Upper lobe of left lung (tissue), 6 donors: ENCODE measurements around the gene SGMS1. TPM values are rescaled to one million over a fixed set of nuclear protein-coding genes. Genes with fewer than 3 reads are reported as not detected.

Experiments
- ATAC-seq, 2 donors: fragments of 200-7000 bp; cut with Tn5 transposase; one replicate each; pipeline ENCODE4 v1.9.1; 2022; ENCODE audit warnings: mild to moderate bottlenecking in 2 of 2, moderate library complexity in 2 of 2; ENCODE audit not compliant: low FRiP score in 2 of 2
- DNase-seq, 2 donors: peaks; one replicate each; pipeline ENCODE4 v3.0.0-alpha.2; 2019 to 2020
- H3K27ac ChIP-seq, 4 donors: fragments of 200-600 bp; sonication (generic); one replicate each; pipeline ENCODE4 v1.5.1; 2016 to 2019
- H3K27me3 ChIP-seq, 4 donors: fragments of 200-600 bp; sonication (generic); one replicate each; pipeline ENCODE4 v1.5.1; 2017 to 2019
- H3K36me3 ChIP-seq, 4 donors: fragments of 200-600 bp; sonication (generic); one replicate each; pipeline ENCODE4 v1.5.1; 2016 to 2019
- H3K4me1 ChIP-seq, 4 donors: fragments of 200-600 bp; sonication (generic); one replicate each; pipeline ENCODE4 v1.5.1; 2018 to 2019
- H3K4me3 ChIP-seq, 4 donors: fragments of 200-600 bp; sonication (generic); one replicate each; pipeline ENCODE4 v1.5.1; 2017 to 2019; ENCODE audit warnings: mild to moderate bottlenecking in 2 of 4, moderate library complexity in 1 of 4
- H3K9me3 ChIP-seq, 4 donors: fragments of 200-600 bp; sonication (generic); one replicate each; pipeline ENCODE4 v1.5.1; 2018 to 2019
- EP300 ChIP-seq, 4 donors: sonication (generic); formaldehyde crosslinking; IDR thresholded peaks; one replicate each; pipeline ENCODE4 v1.5.1; 2017; ENCODE audit warnings: antibody characterized with exemption in 4 of 4, control low read depth in 2 of 4
- POLR2A ChIP-seq, 4 donors: fragments of 450-650 bp; IDR thresholded peaks; one replicate each; pipeline ENCODE4 v1.5.1; 2016 to 2017; ENCODE audit warnings: antibody characterized with exemption in 4 of 4, mild to moderate bottlenecking in 2 of 4
- POLR2AphosphoS5 ChIP-seq, 2 donors: sonication (generic); formaldehyde crosslinking; IDR thresholded peaks; one replicate each; pipeline ENCODE4 v1.5.1; 2017; ENCODE audit warnings: antibody characterized with exemption in 2 of 2
- WGBS, 2 donors: methylation state at CpG; one replicate each; pipeline ENCODE4 v1.1.5; 2017 to 2018; 5-methylcytosine and 5-hydroxymethylcytosine counted together
- total RNA-seq, 6 donors: library from RNA; depleted of rRNA in 4 of 6; stranded (reverse); fragments of >200 nt in 4 of 6; gene quantifications; one replicate each; pipeline versions ENCODE4 v1.1.0 to v1.2.1, GENCODE V29; 2016 to 2021
- TF ChIP-seq, protein P1 (sequence below), 6 experiments: fragments of 450-650 bp in 4 of 6; fragments of 200-600 bp in 2 of 6; sonication (generic) in 2 of 6; IDR thresholded peaks; one replicate each; pipeline ENCODE4 v1.5.1; 2016 to 2019; ENCODE audit warnings: antibody characterized with exemption in 6 of 6
- donor health status: DM: no; HTN: no; CAD: no; lungs with moderate emphysema.
- donor health status: DM: no; HTN: yes; CAD: no; lungs with severe emphysema.

SGMS1 gene
- total RNA-seq, 6 donors from 2014 or later = 66.7 to 230 (median 173) TPM

DNA sequence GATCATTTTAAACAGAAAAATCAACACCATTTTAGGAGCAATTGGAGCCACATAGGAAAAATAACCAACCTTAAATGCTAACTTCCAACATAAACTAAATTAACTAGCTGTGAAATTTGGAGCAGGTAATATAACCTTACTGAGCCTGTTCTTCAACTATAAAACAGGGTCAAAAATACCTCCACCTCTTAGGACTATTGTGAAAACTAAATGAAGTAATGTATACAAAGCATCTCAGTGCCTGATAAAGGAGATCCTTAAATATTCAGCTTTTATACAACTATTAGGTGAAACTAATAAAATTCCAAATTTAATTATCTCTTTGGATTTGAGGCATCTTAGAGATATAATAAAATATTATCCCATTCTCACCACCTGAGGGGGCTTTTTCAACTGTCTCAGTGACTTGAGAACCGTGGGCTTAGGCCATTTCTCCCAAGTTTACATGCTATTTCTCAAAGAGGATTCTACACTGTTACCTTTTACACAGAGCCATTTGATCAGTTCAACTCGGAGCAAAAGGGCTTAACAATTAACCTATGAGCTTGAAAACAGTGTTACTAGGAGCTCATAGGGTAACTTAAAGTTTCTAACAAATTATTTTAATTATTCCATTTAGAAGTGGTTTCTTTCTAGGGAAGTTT is 207.5 kb downstream of the SGMS1 start:
- ATAC-seq (no peak), DNase-seq (no peak)
- Histone ChIP-seq H3K4me3 (peak overlapping the region in 3 of 4 donors; percentile 65 to 80 (median 73)), H3K27ac (peak overlapping the region in 3 of 4 donors; percentile 17 to 49 (median 45)), H3K36me3 (no peaks in the 10 kb centered on the region), H3K27me3 (no peaks in the 10 kb centered on the region), H3K9me3 (no peaks in the 10 kb centered on the region), H3K4me1 (peaks cover 25 to 64% (median 30%) of the 10 kb centered on the region in 4 donors)
- 49 to 67% methylated on average over 2 of the region's 2 CpGs for WGBS, 2 donors
- TF ChIP-seq, protein P1, sequence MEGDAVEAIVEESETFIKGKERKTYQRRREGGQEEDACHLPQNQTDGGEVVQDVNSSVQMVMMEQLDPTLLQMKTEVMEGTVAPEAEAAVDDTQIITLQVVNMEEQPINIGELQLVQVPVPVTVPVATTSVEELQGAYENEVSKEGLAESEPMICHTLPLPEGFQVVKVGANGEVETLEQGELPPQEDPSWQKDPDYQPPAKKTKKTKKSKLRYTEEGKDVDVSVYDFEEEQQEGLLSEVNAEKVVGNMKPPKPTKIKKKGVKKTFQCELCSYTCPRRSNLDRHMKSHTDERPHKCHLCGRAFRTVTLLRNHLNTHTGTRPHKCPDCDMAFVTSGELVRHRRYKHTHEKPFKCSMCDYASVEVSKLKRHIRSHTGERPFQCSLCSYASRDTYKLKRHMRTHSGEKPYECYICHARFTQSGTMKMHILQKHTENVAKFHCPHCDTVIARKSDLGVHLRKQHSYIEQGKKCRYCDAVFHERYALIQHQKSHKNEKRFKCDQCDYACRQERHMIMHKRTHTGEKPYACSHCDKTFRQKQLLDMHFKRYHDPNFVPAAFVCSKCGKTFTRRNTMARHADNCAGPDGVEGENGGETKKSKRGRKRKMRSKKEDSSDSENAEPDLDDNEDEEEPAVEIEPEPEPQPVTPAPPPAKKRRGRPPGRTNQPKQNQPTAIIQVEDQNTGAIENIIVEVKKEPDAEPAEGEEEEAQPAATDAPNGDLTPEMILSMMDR (IDR thresholded peaks at IDR 0.05) = no peak
- TF ChIP-seq POLR2AphosphoS5 (IDR thresholded peaks at IDR 0.05) = no peak
- no peak for TF ChIP-seq POLR2A (IDR thresholded peaks at IDR 0.05)
- no peak for TF ChIP-seq EP300 (IDR thresholded peaks at IDR 0.05)

DNA sequence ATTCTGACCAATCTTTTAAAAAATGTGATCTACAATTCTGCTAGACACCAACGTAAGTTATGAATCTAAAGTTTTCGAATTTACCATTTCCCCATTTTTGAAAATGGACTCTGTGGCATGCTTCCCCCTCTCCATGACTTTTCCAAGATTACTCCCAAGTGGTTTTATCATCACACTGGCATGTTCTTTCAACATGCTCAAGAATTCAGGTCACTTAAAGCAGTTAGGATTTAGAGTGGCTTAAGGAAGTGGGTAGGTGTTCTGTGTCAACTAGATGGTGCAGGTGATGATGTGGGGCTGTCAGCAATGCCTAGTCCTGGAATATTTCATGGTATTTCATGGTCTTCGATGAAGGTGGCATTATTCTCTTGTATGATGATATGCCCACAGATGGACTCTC is 208.5 kb downstream of the SGMS1 start:
- no peaks in the 10 kb centered on the region for H3K27me3 ChIP-seq
- DNase-seq = no peak
- peak in 1 of 4 donors; percentile 51 for TF ChIP-seq EP300 (IDR thresholded peaks at IDR 0.05)
- TF ChIP-seq POLR2A (IDR thresholded peaks at IDR 0.05) = no peak
- H3K4me3 ChIP-seq = peak overlapping the region in 1 of 4 donors; percentile 65
- H3K9me3 ChIP-seq = no peaks in the 10 kb centered on the region
- H3K36me3 ChIP-seq = no peaks in the 10 kb centered on the region
- WGBS, 2 donors = 73 to 80% methylated on average over 3 of the region's 3 CpGs
- peak in 1 of 2 donors; percentile 9 for ATAC-seq
- peak overlapping the region in 1 of 4 donors; percentile 45 for H3K27ac ChIP-seq
- peaks cover 26 to 67% (median 31%) of the 10 kb centered on the region in 4 donors for H3K4me1 ChIP-seq

DNA sequence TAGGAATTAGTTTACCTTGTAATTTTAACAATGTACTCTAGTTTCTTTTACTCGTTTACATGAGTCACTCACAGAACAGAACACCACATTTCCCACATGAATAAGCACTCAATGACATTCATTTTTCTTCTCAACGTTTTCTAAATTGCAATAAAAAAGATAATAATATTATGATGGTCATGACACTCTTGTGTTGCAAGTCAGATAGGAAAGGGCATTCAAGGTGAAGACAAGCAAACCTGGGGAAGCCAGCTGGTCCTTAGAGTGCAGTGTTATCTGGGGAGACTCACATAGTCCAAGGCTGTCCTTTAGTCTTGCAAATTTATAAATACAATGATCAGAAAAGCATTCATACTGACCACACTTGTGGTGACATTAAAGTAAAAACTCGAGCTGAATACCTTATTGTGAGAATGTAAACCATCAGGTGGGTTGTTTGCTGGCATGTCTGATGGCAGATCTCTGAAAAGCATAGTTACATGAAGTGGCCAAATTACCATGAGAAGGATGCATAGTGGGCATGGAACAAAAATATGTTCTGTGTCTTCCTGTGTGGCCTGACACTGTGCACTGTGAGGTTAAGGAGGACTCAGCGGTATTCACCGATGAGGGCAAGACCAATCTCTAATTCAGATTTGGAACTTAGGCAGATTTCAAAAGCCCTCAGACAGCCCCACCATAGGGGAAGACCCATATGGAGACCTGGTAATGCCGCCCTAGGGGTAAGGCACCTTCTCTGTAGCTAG is 213.5 kb downstream of the SGMS1 start:
- Histone ChIP-seq H3K4me3 (no peak overlapping the region), H3K27ac (peak overlapping the region in 1 of 4 donors; percentile 34), H3K4me1 (peaks cover 18 to 38% (median 20%) of the 10 kb centered on the region in 4 donors), H3K36me3 (no peaks in the 10 kb centered on the region), H3K9me3 (peaks cover 0 to 5% (median 0%) of the 10 kb centered on the region in 4 donors), H3K27me3 (no peaks in the 10 kb centered on the region)
- no peak for TF ChIP-seq POLR2A (IDR thresholded peaks at IDR 0.05)
- TF ChIP-seq POLR2AphosphoS5 (IDR thresholded peaks at IDR 0.05) = no peak
- no peak for DNase-seq
- ATAC-seq = no peak
- WGBS, 2 donors = 65 to 69% methylated on average over 6 of the region's 6 CpGs

DNA sequence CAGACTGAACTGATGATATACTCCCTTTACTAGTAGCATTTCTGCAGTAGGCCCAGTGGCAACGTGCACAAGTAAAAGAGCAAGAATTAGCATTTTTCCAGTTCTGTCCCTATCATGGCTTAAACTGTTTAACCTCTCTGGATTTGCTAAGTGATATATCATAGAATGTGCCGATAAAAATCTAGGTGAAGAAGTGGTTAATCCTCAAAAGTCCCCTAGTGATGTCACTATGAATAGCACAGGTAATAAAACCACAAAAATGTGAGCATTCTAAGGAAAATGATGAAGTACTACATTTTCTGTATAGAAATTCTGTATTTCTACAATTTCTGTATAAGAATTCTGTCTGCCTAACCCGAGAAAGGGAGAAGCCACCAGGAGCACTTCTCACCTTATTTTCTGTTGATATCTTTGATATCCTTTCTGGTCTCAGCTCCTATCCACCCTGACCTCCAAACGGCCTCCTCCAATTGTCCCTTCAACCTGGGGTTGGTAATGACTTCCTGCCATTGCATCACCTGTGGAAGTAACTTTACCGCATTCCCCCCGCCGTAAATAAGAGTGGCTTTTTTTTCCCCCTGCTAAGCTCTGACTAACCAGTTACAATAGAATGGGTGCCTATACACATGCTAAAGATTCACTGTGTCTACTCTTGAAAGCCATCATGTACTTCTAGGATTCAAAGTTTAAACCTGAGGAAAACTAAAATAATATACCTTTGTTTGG is 216.5 kb downstream of the SGMS1 start:
- WGBS, 2 donors = 85 to 87% methylated on average over 7 of the region's 7 CpGs
- peaks cover 0 to 5% (median 0%) of the 10 kb centered on the region in 4 donors for H3K9me3 ChIP-seq
- no peak overlapping the region for H3K4me3 ChIP-seq
- ATAC-seq (no peak), DNase-seq (no peak)
- H3K4me1 ChIP-seq = peaks cover 3 to 18% (median 12%) of the 10 kb centered on the region in 4 donors
- TF ChIP-seq EP300 (IDR thresholded peaks at IDR 0.05) (no peak), POLR2AphosphoS5 (IDR thresholded peaks at IDR 0.05) (no peak), POLR2A (IDR thresholded peaks at IDR 0.05) (no peak)
- TF ChIP-seq, protein P1 (IDR thresholded peaks at IDR 0.05) = no peak
- H3K27me3 ChIP-seq = no peaks in the 10 kb centered on the region
- no peak overlapping the region for H3K27ac ChIP-seq
- no peaks in the 10 kb centered on the region for H3K36me3 ChIP-seq

DNA sequence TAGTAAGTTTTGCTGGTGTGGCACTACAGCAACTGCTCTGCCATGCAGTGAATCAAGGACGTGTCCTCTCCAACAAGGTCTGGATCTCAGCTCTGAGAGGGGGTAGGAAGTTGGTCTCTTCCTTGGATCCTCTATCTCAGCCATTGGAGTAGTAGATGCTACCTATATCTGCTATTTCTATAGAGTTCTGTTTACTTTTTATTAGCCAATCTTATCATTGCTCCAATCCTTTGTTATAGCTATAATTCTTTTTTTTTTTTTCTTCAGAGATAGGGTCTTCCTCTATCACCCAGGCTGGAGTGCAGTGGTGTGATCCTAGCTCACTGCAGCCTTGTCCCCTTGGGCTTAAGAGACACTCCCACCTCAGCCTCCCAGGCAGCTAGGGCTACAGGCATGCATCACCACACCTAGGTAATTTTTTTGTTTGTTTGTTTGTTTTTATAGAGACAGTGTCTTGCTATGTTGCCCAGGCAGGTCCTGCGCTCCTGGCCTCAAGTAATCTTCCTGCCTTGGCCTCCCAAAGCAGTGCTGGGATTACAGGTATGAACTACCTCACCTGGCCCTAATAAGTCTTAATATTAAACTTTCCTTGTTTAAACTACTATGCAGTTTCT is 217.2 kb downstream of the SGMS1 start:
- TF ChIP-seq, protein P1 (IDR thresholded peaks at IDR 0.05) = no peak
- no peak for TF ChIP-seq POLR2A (IDR thresholded peaks at IDR 0.05)
- TF ChIP-seq EP300 (IDR thresholded peaks at IDR 0.05) = no peak
- TF ChIP-seq POLR2AphosphoS5 (IDR thresholded peaks at IDR 0.05) = no peak
- ATAC-seq (no peak), DNase-seq (no peak)
- no peaks in the 10 kb centered on the region for H3K36me3 ChIP-seq
- peaks cover 0 to 5% (median 0%) of the 10 kb centered on the region in 4 donors for H3K9me3 ChIP-seq
- no peak overlapping the region for H3K4me3 ChIP-seq
- WGBS, 2 donors = 91 to 100% methylated on average over 2 of the region's 2 CpGs
- no peaks in the 10 kb centered on the region for H3K27me3 ChIP-seq
- peaks cover 3 to 11% (median 8%) of the 10 kb centered on the region in 4 donors for H3K4me1 ChIP-seq
- H3K27ac ChIP-seq = no peak overlapping the region
